ENCODE data around the gene CBARP.

DNA sequence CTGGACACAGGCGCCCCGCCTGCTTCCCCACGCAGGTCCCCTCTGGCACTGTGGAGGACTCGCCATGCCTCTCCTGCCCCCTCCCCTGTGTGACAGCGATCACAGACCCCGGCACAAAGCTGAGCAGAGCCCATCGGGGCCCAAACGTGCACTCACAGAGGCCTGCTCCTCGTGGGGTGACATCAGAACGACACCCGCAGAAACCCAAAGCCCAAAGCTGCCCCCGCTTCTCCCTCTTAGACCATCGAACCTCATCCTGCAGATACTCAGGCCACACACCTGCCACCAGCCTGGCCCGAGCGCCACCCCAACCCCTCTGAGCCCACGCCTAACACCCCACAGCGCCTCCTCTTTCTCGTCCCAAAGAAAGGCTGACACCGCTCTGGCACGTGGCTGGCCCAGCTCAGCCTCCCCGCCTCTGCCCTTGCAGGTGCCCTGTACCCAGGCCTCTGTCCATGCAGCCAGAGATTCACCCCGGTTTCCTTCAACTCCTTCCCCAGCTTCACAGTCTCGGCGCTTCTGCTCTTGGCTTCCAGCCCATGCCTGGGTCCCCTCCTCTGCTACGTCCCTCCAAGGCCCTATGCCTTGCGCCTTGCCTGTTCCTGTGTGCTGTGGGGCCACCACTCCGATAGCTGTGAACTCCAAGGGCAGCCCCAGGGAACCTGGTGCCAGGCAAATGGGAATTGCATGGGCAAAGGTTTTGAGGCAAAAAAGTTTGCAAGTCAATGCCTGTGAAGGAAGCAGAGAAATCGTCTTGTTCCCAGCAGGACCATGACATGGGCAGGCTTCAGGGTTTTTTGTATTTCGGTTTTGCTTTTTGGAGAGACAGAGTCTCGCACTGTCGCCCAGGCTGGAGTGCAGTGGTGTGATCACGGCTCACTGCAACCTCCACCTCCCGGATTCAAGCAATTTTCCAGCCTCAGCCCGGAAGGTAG lies 831 bp upstream of the CBARP start:
- TF ChIP-seq ZNF232 (CRISPR knock-in tag; IDR thresholded peaks at IDR 0.05) (no peak), MYBL2 (CRISPR knock-in tag; IDR thresholded peaks at IDR 0.05) (no peak)
